Measurements from ENCODE around the gene ZC3H7B. TPM values are rescaled to one million over a fixed set of nuclear protein-coding genes. Genes with fewer than 3 reads are reported as not detected.

Gene ZC3H7B
- total RNA-seq, 1 experiment from 2014 or later, result 42.0 TPM

GRCh38 chr22:41256254-41257253 is 44.8 kb upstream of the ZC3H7B start:
- DNase-seq (ENCODE audit: low read depth, low spot score) (no peak), ATAC-seq (peak; percentile 35; the same call in 1 of the 2 replicates)
- intact Hi-C loops (cut with micrococcal nuclease), result no loop called here
- ChIA-PET RAD21 (ENCODE audit: low non-redundant PET in 1 of 2, low total read pairs in 2 of 2, uncharacterized antibody in 2 of 2, unreplicated experiment in 2 of 2) (no interaction called here), POLR2A (interaction anchor here (0.6 kb wide), 1 partner anchor 147 kb away, joined by 4 read pairs; no protein-coding TSS in a partner anchor), CTCF (no interaction called here)
- no TSS peak for BruUV-seq (replicated peaks)
- Histone ChIP-seq H3K27ac (ENCODE audit: low read depth, low read length) (peak overlapping the region; percentile 10; the same call in 1 of the 2 replicates), H3K9me3 (ENCODE audit: control insufficient read depth in 1 of 2, insufficient read depth in 1 of 2, low read depth in 1 of 2, low read length in 2 of 2) (no peaks in the 10 kb centered on the region), H3K9me2 (ENCODE audit: insufficient read depth) (no peaks in the 10 kb centered on the region), H3K79me2 (ENCODE audit: insufficient read depth, low read length) (peaks cover 29% of the 10 kb centered on the region; the same call in 1 of the 2 replicates), H3K4me3 (replicated peaks in 1 of 2; ENCODE audit: low read depth in 1 of 2, low read length in 2 of 2) (no peak overlapping the region), H3K4me2 (ENCODE audit: low read length) (no peak overlapping the region), H3K36me3 (ENCODE audit: control insufficient read depth in 1 of 2, insufficient read depth in 2 of 2, low read length in 2 of 2) (peaks cover 65 to 68% of the 10 kb centered on the region in 2 experiments), H4K20me1 (ENCODE audit: insufficient read depth) (no peaks in the 10 kb centered on the region), H3K27me3 (ENCODE audit: insufficient read depth, low read length) (no peaks in the 10 kb centered on the region), H3K9ac (ENCODE audit: low read length) (no peak overlapping the region), H3K4me1 (ENCODE audit: control insufficient read depth in 1 of 2, insufficient read depth in 2 of 2, low read length in 2 of 2) (no peaks in the 10 kb centered on the region), H2AFZ (ENCODE audit: low read depth, low read length, poor library complexity, severe bottlenecking) (no peak overlapping the region)
- TF ChIP-seq RAD21 (IDR thresholded peaks at IDR 0.05; ENCODE audit: low read depth), result no peak
- no peak for TF ChIP-seq EZH2 (IDR thresholded peaks at IDR 0.05)
- TF ChIP-seq ZFX (IDR thresholded peaks at IDR 0.05), result no peak
- no peak for TF ChIP-seq EZH2phosphoT487 (IDR thresholded peaks at IDR 0.05; ENCODE audit: borderline replicate concordance)
- no peak for TF ChIP-seq SIN3A (IDR thresholded peaks at IDR 0.05; ENCODE audit: low read depth)
- TF ChIP-seq MAX (IDR thresholded peaks at IDR 0.05), result no peak
- no peak for TF ChIP-seq TCF7L2 (IDR thresholded peaks at IDR 0.05; ENCODE audit: borderline replicate concordance, extremely low read depth, insufficient read depth, insufficient read length)
- no peak for TF ChIP-seq YY1 (IDR thresholded peaks at IDR 0.05; ENCODE audit: extremely low read depth, insufficient replicate concordance, low read depth, low read length)

All from HCT116 (cell line).